H1 (cell line): Measurements from ENCODE around the gene R3HCC1L. TPM values are rescaled to one million over a fixed set of nuclear protein-coding genes. Genes with fewer than 3 reads are reported as not detected.

Experiments used
- BRCA1 ChIP-seq: IDR thresholded peaks from 2 replicates; pipeline ENCODE4 v1.6.1; 2012; ENCODE audit warnings: low read depth, low read length, improper control_type of control experiment
- EGR1 ChIP-seq: IDR thresholded peaks from 2 replicates; pipeline ENCODE4 v1.6.1; 2011; ENCODE audit warnings: low read depth, low read length, borderline replicate concordance
- HDAC2 ChIP-seq, 2 experiments: fragments of 300-600 bp in 1 of 2; sonication (generic) in 1 of 2; IDR thresholded peaks; 2 replicates each; pipeline ENCODE4 v1.6.1; 2011 to 2012; ENCODE audit warnings: low read depth in 2 of 2, low read length in 2 of 2, mild to moderate bottlenecking in 2 of 2, moderate library complexity in 2 of 2, borderline replicate concordance in 1 of 2, inconsistent platforms in 1 of 2
- polyA plus RNA-seq, 7 experiments: library from polyadenylated mRNA; depleted of rRNA in 3 of 7; stranded (reverse) in 5 of 7; unstranded in 2 of 7; fragments of >200 nt in 5 of 7; fragments of 200-250 nt in 2 of 7; gene quantifications; 1 replicate in 5 of 7; 2 replicates in 1 of 7; 4 replicates in 1 of 7; pipeline versions ENCODE4 v1.2.1 to v1.2.3, GENCODE V29; 2011 to 2013; ENCODE audit warnings: missing spikeins in 2 of 7, mixed read lengths in 2 of 7
- total RNA-seq: library from RNA; stranded (reverse); fragmentation: NEBNext Ultra II Directional; extraction: Animal tissue kit (Norgen Biotek cat#: 25700); gene quantifications from 2 replicates; pipeline ENCODE4 v1.2.1, GENCODE V29; 2021

The R3HCC1L gene
- total and polyA plus RNA-seq, 2 of the 8 experiments (the other 6 are each of a cell fraction or from before 2014, with no cell fraction given), result 6.9 to 13.9 TPM

GRCh38 chr10:98090822-98091221 is 43.6 kb upstream of the R3HCC1L start (continued):
- no peak for TF ChIP-seq HDAC2 (IDR thresholded peaks at IDR 0.05; ENCODE audit: borderline replicate concordance in 1 of 2, low read depth in 2 of 2, low read length in 2 of 2)
- no peak for TF ChIP-seq EGR1
- TF ChIP-seq BRCA1, result no peak
- TF ChIP-seq, all 59 proteins: peak for 0
